Fibroblast of villous mesenchyme (primary cell): ENCODE measurements around the gene GSTO2. TPM values are rescaled to one million over a fixed set of nuclear protein-coding genes. Genes with fewer than 3 reads are reported as not detected.
A peak's percentile ranks its signal among the peaks of the same experiment; 100 is the strongest.

Source experiments
- DNase-seq: peaks from one replicate; pipeline ENCODE4 v3.0.0-alpha.2; 2010; ENCODE audit warnings: low read depth
- H3K4me3 ChIP-seq: 2 replicates; pipeline ENCODE4 v1.5.1; 2011; ENCODE audit warnings: low read depth, mild to moderate bottlenecking, low read length
- total RNA-seq: library from RNA; depleted of rRNA; stranded (reverse); fragments of >200 nt; gene quantifications from 2 replicates; pipeline ENCODE4 v1.2.3, GENCODE V29; 2012
- TF ChIP-seq, protein P1 (sequence below): IDR thresholded peaks from 2 replicates; pipeline ENCODE4 v1.5.1; 2012; ENCODE audit warnings: low read depth, mild to moderate bottlenecking, low read length; ENCODE audit not compliant: insufficient read depth

Gene GSTO2
- 1.9 and 2.2 TPM in 2 replicates for total RNA-seq

- H3K4me3 ChIP-seq: peak within 1 kb of the TSS; percentile 68
- TF ChIP-seq, protein P1, sequence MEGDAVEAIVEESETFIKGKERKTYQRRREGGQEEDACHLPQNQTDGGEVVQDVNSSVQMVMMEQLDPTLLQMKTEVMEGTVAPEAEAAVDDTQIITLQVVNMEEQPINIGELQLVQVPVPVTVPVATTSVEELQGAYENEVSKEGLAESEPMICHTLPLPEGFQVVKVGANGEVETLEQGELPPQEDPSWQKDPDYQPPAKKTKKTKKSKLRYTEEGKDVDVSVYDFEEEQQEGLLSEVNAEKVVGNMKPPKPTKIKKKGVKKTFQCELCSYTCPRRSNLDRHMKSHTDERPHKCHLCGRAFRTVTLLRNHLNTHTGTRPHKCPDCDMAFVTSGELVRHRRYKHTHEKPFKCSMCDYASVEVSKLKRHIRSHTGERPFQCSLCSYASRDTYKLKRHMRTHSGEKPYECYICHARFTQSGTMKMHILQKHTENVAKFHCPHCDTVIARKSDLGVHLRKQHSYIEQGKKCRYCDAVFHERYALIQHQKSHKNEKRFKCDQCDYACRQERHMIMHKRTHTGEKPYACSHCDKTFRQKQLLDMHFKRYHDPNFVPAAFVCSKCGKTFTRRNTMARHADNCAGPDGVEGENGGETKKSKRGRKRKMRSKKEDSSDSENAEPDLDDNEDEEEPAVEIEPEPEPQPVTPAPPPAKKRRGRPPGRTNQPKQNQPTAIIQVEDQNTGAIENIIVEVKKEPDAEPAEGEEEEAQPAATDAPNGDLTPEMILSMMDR: no peak
These were observed at the start of gene GSTO2 for GRCh38 chr10:104268713-104269645. TSS of gene GSTO2 (plus strand) at chr10:104269184. CDS start at chr10:104274916, 5,732 bp downstream.

GRCh38 chr10:104220522-104220921, 48.5 kb upstream of the GSTO2 start:
- TF ChIP-seq, protein P1: no peak
- H3K4me3 ChIP-seq: no peak overlapping the region
- DNase-seq: no peak

More at GRCh38 chr10:104268713-104269645, at the start of gene GSTO2:
- DNase-seq: peak; percentile 98

GRCh38 chr10:104223304-104223703, 45.7 kb upstream of the GSTO2 start:
- TF ChIP-seq, protein P1: no peak
- DNase-seq: no peak
- H3K4me3 ChIP-seq: no peak overlapping the region

- no peak overlapping the region for H3K4me3 ChIP-seq
- DNase-seq: no peak
- TF ChIP-seq, protein P1: no peak
These were observed 38.5 kb upstream of the GSTO2 start for GRCh38 chr10:104230490-104230889.

- peak within 1 kb of the TSS; percentile 86 for H3K4me3 ChIP-seq
- peak; percentile 96 for DNase-seq
- TF ChIP-seq, protein P1: no peak
These were observed 37.0 kb upstream of the GSTO2 start, which contains the start of gene CFAP43 for GRCh38 chr10:104231784-104232612. TSS of gene CFAP43 (minus strand) at chr10:104232364. CDS start at chr10:104232246, 118 bp downstream.

GRCh38 chr10:104232613-104233102, 36.3 kb upstream of the GSTO2 start:
- no peak for DNase-seq
- TF ChIP-seq, protein P1: no peak
- H3K4me3 ChIP-seq: peak overlapping the region; percentile 86
